ENCODE results near the gene OR2T33. TPM values are rescaled to one million over a fixed set of nuclear protein-coding genes. Genes with fewer than 3 reads are reported as not detected.
A peak's percentile ranks its signal among the peaks of the same experiment; 100 is the strongest.
"Not testable (repeated sequence)": the region's sequence is repeated elsewhere in the genome, so short reads cannot be mapped to it uniquely, and the experiment has no call there.

OR2T33 gene
- total RNA-seq, 4 donors from 2014 or later, result 0.75 to 1.8 (median 1.4) TPM; not detected in 1

GRCh38 chr1:248303324-248303723, 25.5 kb upstream of the OR2T33 start, which contains the start of gene OR2T12:
OR2T12 (minus strand) TSS chr1:248303424; CDS start chr1:248295578, 7,846 bp downstream.
- H3K4me3 ChIP-seq (replicated peaks in 1 of 3), result no peak within 1 kb of the TSS
- 91 to 94% methylated on average over 1 of the region's 1 CpG for WGBS, 2 donors
- no peak for TF ChIP-seq POLR2A (IDR thresholded peaks at IDR 0.05)
- TF ChIP-seq, protein P1, sequence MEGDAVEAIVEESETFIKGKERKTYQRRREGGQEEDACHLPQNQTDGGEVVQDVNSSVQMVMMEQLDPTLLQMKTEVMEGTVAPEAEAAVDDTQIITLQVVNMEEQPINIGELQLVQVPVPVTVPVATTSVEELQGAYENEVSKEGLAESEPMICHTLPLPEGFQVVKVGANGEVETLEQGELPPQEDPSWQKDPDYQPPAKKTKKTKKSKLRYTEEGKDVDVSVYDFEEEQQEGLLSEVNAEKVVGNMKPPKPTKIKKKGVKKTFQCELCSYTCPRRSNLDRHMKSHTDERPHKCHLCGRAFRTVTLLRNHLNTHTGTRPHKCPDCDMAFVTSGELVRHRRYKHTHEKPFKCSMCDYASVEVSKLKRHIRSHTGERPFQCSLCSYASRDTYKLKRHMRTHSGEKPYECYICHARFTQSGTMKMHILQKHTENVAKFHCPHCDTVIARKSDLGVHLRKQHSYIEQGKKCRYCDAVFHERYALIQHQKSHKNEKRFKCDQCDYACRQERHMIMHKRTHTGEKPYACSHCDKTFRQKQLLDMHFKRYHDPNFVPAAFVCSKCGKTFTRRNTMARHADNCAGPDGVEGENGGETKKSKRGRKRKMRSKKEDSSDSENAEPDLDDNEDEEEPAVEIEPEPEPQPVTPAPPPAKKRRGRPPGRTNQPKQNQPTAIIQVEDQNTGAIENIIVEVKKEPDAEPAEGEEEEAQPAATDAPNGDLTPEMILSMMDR (IDR thresholded peaks at IDR 0.05), result no peak
- no peak within 1 kb of the TSS for H3K27ac ChIP-seq
- DNase-seq, result no peak
- intact Hi-C loops (cut with DNase I), result no loop called here
- no peaks in the 10 kb centered on the region for H3K9me3 ChIP-seq
- H3K27me3 ChIP-seq, result no peaks in the 10 kb centered on the region
- no peaks in the 10 kb centered on the region for H3K4me1 ChIP-seq
- no peaks in the 10 kb centered on the region for H3K36me3 ChIP-seq

DNA sequence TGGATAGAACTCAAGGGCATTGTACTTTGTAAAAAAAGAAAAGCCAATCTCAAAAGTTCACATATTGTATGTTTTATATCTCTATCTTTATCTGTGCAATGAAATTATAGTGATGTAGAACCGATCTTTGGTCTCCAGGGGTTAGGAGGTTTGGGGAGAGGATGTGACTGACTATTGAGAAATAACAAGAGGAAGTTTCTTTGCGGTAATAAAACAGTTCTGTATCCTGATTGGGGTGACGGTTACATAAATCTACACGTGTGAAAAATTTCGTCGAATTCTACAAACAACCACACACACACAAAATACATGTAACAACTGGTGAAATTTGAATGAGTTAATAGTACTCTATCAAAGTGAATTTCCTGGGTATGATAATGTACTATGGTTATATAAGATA, 10.6 kb upstream of the OR2T33 start:
- no peaks in the 10 kb centered on the region for H3K36me3 ChIP-seq
- no peak for DNase-seq
- intact Hi-C loops (cut with DNase I), result no loop called here
- TF ChIP-seq, protein P1 (IDR thresholded peaks at IDR 0.05), result no peak
- TF ChIP-seq POLR2A (IDR thresholded peaks at IDR 0.05), result no peak
- 52 to 59% methylated on average over 6 of the region's 6 CpGs for WGBS, 2 donors
- H3K27ac ChIP-seq, result no peak overlapping the region
- no peaks in the 10 kb centered on the region for H3K4me1 ChIP-seq
- no peaks in the 10 kb centered on the region for H3K27me3 ChIP-seq
- no peaks in the 10 kb centered on the region for H3K9me3 ChIP-seq
- H3K4me3 ChIP-seq (replicated peaks in 1 of 3), result no peak overlapping the region

DNA sequence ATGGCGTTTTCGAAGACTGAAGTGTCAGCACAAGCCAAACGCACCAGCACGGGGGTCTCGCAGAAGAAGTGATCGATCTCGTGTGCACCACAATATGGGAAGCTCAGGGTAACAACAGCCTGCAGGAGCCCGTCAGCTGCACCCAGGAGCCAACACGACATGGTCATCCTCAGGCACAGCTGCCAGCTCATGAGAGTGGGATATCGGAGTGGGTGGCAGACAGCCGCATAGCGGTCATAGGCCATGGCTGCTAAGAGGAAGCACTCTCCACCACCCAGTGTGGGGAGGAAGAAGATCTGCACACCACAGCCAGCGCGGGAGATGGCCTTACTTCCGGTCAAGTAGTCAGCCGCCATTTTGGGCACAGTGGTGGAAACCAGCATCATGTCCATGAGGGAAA, 4.6 kb downstream of the OR2T33 start:
- H3K4me1 ChIP-seq; DNase-seq; H3K4me3 ChIP-seq (replicated peaks in 1 of 3); H3K9me3 ChIP-seq; H3K36me3 ChIP-seq; intact Hi-C loops (cut with DNase I); H3K27me3 ChIP-seq; H3K27ac ChIP-seq: not testable (repeated sequence)
- 92% methylated on average over 6 of the region's 16 CpGs; no CpG with 5 or more reads in 1 of the 2 donors for WGBS, 2 donors

GRCh38 chr1:248268178-248268577, 9.6 kb downstream of the OR2T33 start:
- TF ChIP-seq, protein P1 (IDR thresholded peaks at IDR 0.05), result no peak
- TF ChIP-seq POLR2A (IDR thresholded peaks at IDR 0.05), result no peak
- Histone ChIP-seq H3K27ac (no peak overlapping the region), H3K27me3 (no peaks in the 10 kb centered on the region), H3K36me3 (no peaks in the 10 kb centered on the region), H3K4me3 (replicated peaks in 1 of 3) (no peak overlapping the region), H3K9me3 (no peaks in the 10 kb centered on the region), H3K4me1 (no peaks in the 10 kb centered on the region)
- WGBS, 2 donors, result 54 to 72% methylated on average over 4 of the region's 4 CpGs
- intact Hi-C loops (cut with DNase I), result no loop called here
- DNase-seq, result no peak

GRCh38 chr1:248259309-248259708, 18.5 kb downstream of the OR2T33 start:
- H3K36me3 ChIP-seq; intact Hi-C loops (cut with DNase I): not testable (repeated sequence)
- 78 to 88% methylated on average over 1 of the region's 1 CpG for WGBS, 2 donors

GRCh38 chr1:248243204-248243603, 34.6 kb downstream of the OR2T33 start:
- H3K4me1 ChIP-seq, result no peaks in the 10 kb centered on the region
- no peaks in the 10 kb centered on the region for H3K36me3 ChIP-seq
- TF ChIP-seq, protein P1 (IDR thresholded peaks at IDR 0.05), result peak in 3 of 6 experiments; percentile 22 to 69 (median 41)
- TF ChIP-seq POLR2A (IDR thresholded peaks at IDR 0.05), result no peak
- no peak overlapping the region for H3K4me3 ChIP-seq (replicated peaks in 1 of 3)
- H3K27me3 ChIP-seq, result no peaks in the 10 kb centered on the region
- WGBS, 2 donors, result 6 to 11% methylated on average over 14 of the region's 14 CpGs
- H3K9me3 ChIP-seq, result no peaks in the 10 kb centered on the region
- H3K27ac ChIP-seq, result no peak overlapping the region
- intact Hi-C loops (cut with DNase I), result no loop called here
- DNase-seq, result peak; percentile 31 to 43

More at GRCh38 chr1:248259309-248259708, 18.5 kb downstream of the OR2T33 start:
- not testable (repeated sequence) for DNase-seq; H3K27ac ChIP-seq; H3K9me3 ChIP-seq; H3K4me1 ChIP-seq; H3K27me3 ChIP-seq; H3K4me3 ChIP-seq (replicated peaks in 1 of 3)
